ENCODE results near the gene COL16A1. TPM values are rescaled to one million over a fixed set of nuclear protein-coding genes. Genes with fewer than 3 reads are reported as not detected.

Gene COL16A1
- total RNA-seq (2021): 6.2 and 6.5 TPM in 2 replicates
- long read RNA-seq, partial matches to known transcripts: 0 of 5 reads
- long read RNA-seq, other reads (novel, unspliced or antisense): 5 of 5 reads

DNA sequence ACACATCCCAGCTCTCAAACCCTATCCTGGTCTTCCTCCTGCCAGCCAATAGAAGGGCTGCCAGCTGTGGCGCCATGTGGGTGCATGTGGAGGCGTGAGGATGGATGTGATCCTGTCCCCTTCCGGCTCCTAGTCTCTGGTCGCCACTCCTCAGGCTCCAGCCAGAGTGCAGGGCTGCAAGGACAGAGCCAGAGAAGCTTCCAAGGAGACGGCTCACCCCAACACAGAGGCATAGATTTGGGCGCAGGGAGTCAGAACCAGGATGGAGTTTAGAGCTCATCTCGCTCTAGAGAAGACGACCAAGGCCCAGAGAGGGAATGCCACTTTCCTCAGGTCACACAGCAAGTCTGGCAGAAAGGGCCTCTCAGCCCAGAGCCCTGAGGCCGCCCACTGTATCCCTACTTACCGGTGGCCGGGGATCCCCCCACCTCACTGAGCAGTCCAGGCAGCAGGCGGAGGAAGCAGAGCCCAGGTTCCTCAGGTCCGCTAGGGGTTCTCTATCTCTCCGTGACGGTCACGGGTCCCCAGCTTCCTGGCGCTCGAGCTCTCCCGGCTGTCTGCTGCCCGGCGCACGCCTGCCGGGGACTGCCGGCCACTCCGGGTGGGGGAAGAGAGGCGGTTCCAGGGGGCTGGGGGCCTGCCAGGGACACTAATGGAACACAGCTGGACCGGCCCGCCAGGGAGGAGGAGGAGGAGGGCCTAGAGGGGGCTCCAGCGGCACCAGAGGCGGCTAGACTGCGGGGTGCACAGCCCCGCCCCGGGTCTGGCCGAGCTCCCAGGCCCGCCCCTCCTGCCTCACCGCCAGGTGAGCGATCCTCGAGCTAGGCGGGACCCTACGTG is at the start of gene COL16A1:
Gene COL16A1, minus strand, starts transcription at position 587 of the 840 bp plus-strand sequence. CDS start 1,824 bp downstream, outside the sequence.
- peak; percentile 71 for DNase-seq
- no peaks in the 10 kb centered on the region for H3K9me3 Mint-ChIP-seq
- H2AFZ ChIP-seq (ENCODE audit: low read length): no peak within 1 kb of the TSS
- H3K4ac ChIP-seq (ENCODE audit: low read depth, low read length): no peak within 1 kb of the TSS
- no peaks in the 10 kb centered on the region for H3K79me1 ChIP-seq (ENCODE audit: insufficient read depth, low read depth, low read length, poor library complexity, severe bottlenecking)
- no peak within 1 kb of the TSS for H4K5ac ChIP-seq (ENCODE audit: insufficient read length, low read depth, low read length)
- H3K27ac Mint-ChIP-seq: peak within 1 kb of the TSS; percentile 35 to 85 (median 42); a peak in 3 of 7 replicates
- no peaks in the 10 kb centered on the region for H3K36me3 Mint-ChIP-seq (ENCODE audit: insufficient read depth in 1 of 3, low read depth in 3 of 3)
- H3K27ac ChIP-seq (ENCODE audit: insufficient read length, low read depth, low read length): no peak within 1 kb of the TSS
- H2AK5ac ChIP-seq (ENCODE audit: insufficient read length, low read length): no peak within 1 kb of the TSS
- H3K18ac ChIP-seq (ENCODE audit: insufficient read length, low read depth, low read length): peak within 1 kb of the TSS; percentile 10
- peak within 1 kb of the TSS; percentile 69 for H3K4me2 ChIP-seq (ENCODE audit: insufficient read depth, insufficient read length, low read length)
- H3K79me2 ChIP-seq (ENCODE audit: insufficient read depth, low read length): no peaks in the 10 kb centered on the region
- H2BK15ac ChIP-seq (ENCODE audit: low read depth, low read length): no peak within 1 kb of the TSS
- peaks cover 14% of the 10 kb centered on the region for H3K27me3 Mint-ChIP-seq (ENCODE audit: low read depth)
- peaks cover 9% of the 10 kb centered on the region; the same call in 1 of the 2 replicates for H3K4me1 ChIP-seq (ENCODE audit: insufficient read depth, low read length)
- H3K4me3 Mint-ChIP-seq: peak within 1 kb of the TSS; percentile 57 to 76
- H3K27me3 ChIP-seq (ENCODE audit: insufficient read depth, low read length): no peaks in the 10 kb centered on the region; the same call in 1 of the 2 replicates
- H3K9ac ChIP-seq (ENCODE audit: extremely low read depth, insufficient read length, low read length): no peak within 1 kb of the TSS
- H3K4me1 Mint-ChIP-seq: peaks cover 43 to 47% of the 10 kb centered on the region in 2 experiments
- no peak within 1 kb of the TSS for H4K8ac ChIP-seq (replicated peaks; ENCODE audit: insufficient read length, low read depth, low read length)
- no peak within 1 kb of the TSS for H3K56ac ChIP-seq (ENCODE audit: insufficient read length, low read depth, low read length)
- TF ChIP-seq, protein P1, sequence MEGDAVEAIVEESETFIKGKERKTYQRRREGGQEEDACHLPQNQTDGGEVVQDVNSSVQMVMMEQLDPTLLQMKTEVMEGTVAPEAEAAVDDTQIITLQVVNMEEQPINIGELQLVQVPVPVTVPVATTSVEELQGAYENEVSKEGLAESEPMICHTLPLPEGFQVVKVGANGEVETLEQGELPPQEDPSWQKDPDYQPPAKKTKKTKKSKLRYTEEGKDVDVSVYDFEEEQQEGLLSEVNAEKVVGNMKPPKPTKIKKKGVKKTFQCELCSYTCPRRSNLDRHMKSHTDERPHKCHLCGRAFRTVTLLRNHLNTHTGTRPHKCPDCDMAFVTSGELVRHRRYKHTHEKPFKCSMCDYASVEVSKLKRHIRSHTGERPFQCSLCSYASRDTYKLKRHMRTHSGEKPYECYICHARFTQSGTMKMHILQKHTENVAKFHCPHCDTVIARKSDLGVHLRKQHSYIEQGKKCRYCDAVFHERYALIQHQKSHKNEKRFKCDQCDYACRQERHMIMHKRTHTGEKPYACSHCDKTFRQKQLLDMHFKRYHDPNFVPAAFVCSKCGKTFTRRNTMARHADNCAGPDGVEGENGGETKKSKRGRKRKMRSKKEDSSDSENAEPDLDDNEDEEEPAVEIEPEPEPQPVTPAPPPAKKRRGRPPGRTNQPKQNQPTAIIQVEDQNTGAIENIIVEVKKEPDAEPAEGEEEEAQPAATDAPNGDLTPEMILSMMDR (conservative IDR thresholded peaks at IDR 0.05): no peak
- H2BK12ac ChIP-seq (ENCODE audit: insufficient read length, low read depth, low read length): peak within 1 kb of the TSS; percentile 10
- peaks cover 3% of the 10 kb centered on the region for H3K23me2 ChIP-seq (ENCODE audit: insufficient read length, low read depth, low read length, poor library complexity, severe bottlenecking)
- no CpG with 5 or more reads among the region's 40 CpGs for WGBS (ENCODE audit: extremely low coverage, insufficient read length, low lambda C conversion rate)
- H2BK120ac ChIP-seq (ENCODE audit: low read depth, low read length, poor library complexity, severe bottlenecking): no peak within 1 kb of the TSS
- no peak within 1 kb of the TSS for H2BK5ac ChIP-seq (ENCODE audit: insufficient read length, low read length)
- H3T11ph ChIP-seq (ENCODE audit: low read length): no peak within 1 kb of the TSS
- no peak within 1 kb of the TSS for H2BK20ac ChIP-seq (ENCODE audit: low read depth, low read length, poor library complexity, severe bottlenecking)
- H3K23ac ChIP-seq (ENCODE audit: insufficient read length, low read depth, low read length): no peak within 1 kb of the TSS
- peak within 1 kb of the TSS; percentile 34; the same call in 1 of the 2 replicates for H3K14ac ChIP-seq (ENCODE audit: insufficient read depth, low read length)
- H4K20me1 ChIP-seq (ENCODE audit: control insufficient read depth, insufficient read depth, insufficient read length): no peaks in the 10 kb centered on the region
- no peaks in the 10 kb centered on the region for H3K9me3 ChIP-seq (ENCODE audit: control insufficient read depth, low read depth, low read length)
- H4K91ac ChIP-seq (ENCODE audit: insufficient read length, low read depth, low read length): no peak within 1 kb of the TSS

Measured in H9 (cell line).